ENCODE measurements around the gene RFTN1.

The RFTN1 gene

GRCh38 chr3:16302082-16302631 is 211.3 kb downstream of the RFTN1 start:
- DNase-seq (ENCODE audit: low spot score): no peak

- DNase-seq (ENCODE audit: low spot score): no peak
These were observed 212.0 kb downstream of the RFTN1 start for GRCh38 chr3:16301507-16301906.

- DNase-seq (ENCODE audit: low spot score): no peak
These were observed 212.6 kb downstream of the RFTN1 start for GRCh38 chr3:16300881-16301359.

- DNase-seq (ENCODE audit: low spot score): no peak
These were observed 213.2 kb downstream of the RFTN1 start for GRCh38 chr3:16300307-16300706.

- DNase-seq (ENCODE audit: low spot score): no peak
These were observed 213.8 kb downstream of the RFTN1 start for GRCh38 chr3:16299746-16300145.

GRCh38 chr3:16298891-16299290 is 214.6 kb downstream of the RFTN1 start:
- no peak for DNase-seq (ENCODE audit: low spot score)

- DNase-seq (ENCODE audit: low spot score): no peak
These were observed 215.3 kb downstream of the RFTN1 start for GRCh38 chr3:16297997-16298885.

- DNase-seq (ENCODE audit: low spot score): no peak
These were observed 218.1 kb downstream of the RFTN1 start for GRCh38 chr3:16295298-16295890.

GRCh38 chr3:16294844-16295243 is 218.7 kb downstream of the RFTN1 start:
- DNase-seq (ENCODE audit: low spot score): no peak

- DNase-seq (ENCODE audit: low spot score): no peak
These were observed 222.7 kb downstream of the RFTN1 start for GRCh38 chr3:16290827-16291196.

GRCh38 chr3:16290007-16290826 is 223.3 kb downstream of the RFTN1 start:
- no peak for DNase-seq (ENCODE audit: low spot score)

GRCh38 chr3:16289144-16289889 is 224.2 kb downstream of the RFTN1 start:
- no peak for DNase-seq (ENCODE audit: low spot score)

- no peak for DNase-seq (ENCODE audit: low spot score)
These were observed 224.8 kb downstream of the RFTN1 start for GRCh38 chr3:16288664-16289063.

- no peak for DNase-seq (ENCODE audit: low spot score)
These were observed 226.6 kb downstream of the RFTN1 start for GRCh38 chr3:16286751-16287543.

GRCh38 chr3:16286161-16286560 is 227.3 kb downstream of the RFTN1 start:
- no peak for DNase-seq (ENCODE audit: low spot score)

- DNase-seq (ENCODE audit: low spot score): no peak
These were observed 228.9 kb downstream of the RFTN1 start for GRCh38 chr3:16284633-16285032.

GRCh38 chr3:16280671-16281070 is 232.8 kb downstream of the RFTN1 start:
- DNase-seq (ENCODE audit: low spot score): no peak

GRCh38 chr3:16279010-16279801 is 234.3 kb downstream of the RFTN1 start:
- DNase-seq (ENCODE audit: low spot score): no peak

- no peak for DNase-seq (ENCODE audit: low spot score)
These were observed 236.0 kb downstream of the RFTN1 start for GRCh38 chr3:16277471-16277870.

- DNase-seq (ENCODE audit: low spot score): no peak
These were observed 239.6 kb downstream of the RFTN1 start for GRCh38 chr3:16273867-16274266.
